Bronchial epithelial cell (primary cell): ENCODE results near the gene SCGB3A2. TPM values are rescaled to one million over a fixed set of nuclear protein-coding genes. Genes with fewer than 3 reads are reported as not detected.
A peak's percentile ranks its signal among the peaks of the same experiment; 100 is the strongest.

Experiments
- DNase-seq: peaks from one replicate; pipeline ENCODE4 v3.0.0-alpha.2; 2010; ENCODE audit warnings: low read depth
- FAIRE-seq: peaks from 2 replicates; lab custom pipeline; 2011; peaks lifted over from hg19 to GRCh38; lab: Jason Lieb, UNC
- H3K27me3 ChIP-seq: 2 replicates; pipeline ENCODE4 v1.5.1; 2011; ENCODE audit warnings: low read length; ENCODE audit not compliant: control insufficient read depth, insufficient read depth
- H3K36me3 ChIP-seq: 2 replicates; pipeline ENCODE4 v1.5.1; 2011; ENCODE audit warnings: low read length; ENCODE audit not compliant: control insufficient read depth, insufficient read depth
- H3K4me3 ChIP-seq: 2 replicates; pipeline ENCODE4 v1.5.1; 2011; ENCODE audit warnings: mild to moderate bottlenecking, low read depth, low read length, control low read depth
- CTCF ChIP-seq: IDR thresholded peaks from 2 replicates; pipeline ENCODE4 v1.5.1; 2011; ENCODE audit warnings: mild to moderate bottlenecking, moderate library complexity, low read length, control low read depth, inconsistent platforms; ENCODE audit not compliant: insufficient read depth, severe bottlenecking
- total RNA-seq: library from RNA; depleted of rRNA; stranded (reverse); fragments of >200 nt; gene quantifications from 2 replicates; pipeline ENCODE4 v1.2.1, GENCODE V29; 2014

The SCGB3A2 gene
- total RNA-seq: not detected in 2 replicates

GRCh38 chr5:147878066-147878759, at the start of gene SCGB3A2:
Gene SCGB3A2 (plus strand): TSS chr5:147878711. CDS start chr5:147878804, 93 bp downstream.
- H3K36me3 ChIP-seq: no peaks in the 10 kb centered on the region
- H3K27me3 ChIP-seq: peaks cover 1% of the 10 kb centered on the region
- TF ChIP-seq CTCF: no peak
- DNase-seq (no peak), FAIRE-seq (no peak)
- no peak within 1 kb of the TSS for H3K4me3 ChIP-seq

GRCh38 chr5:147830035-147830434, 48.5 kb upstream of the SCGB3A2 start:
- no peak for FAIRE-seq

GRCh38 chr5:147831465-147831864, 47.0 kb upstream of the SCGB3A2 start, which contains the start of gene SPINK1:
Gene SPINK1 (minus strand): TSS chr5:147831671. CDS start chr5:147831577, 94 bp downstream.
- Histone ChIP-seq H3K4me3 (no peak within 1 kb of the TSS), H3K27me3 (peaks cover 2% of the 10 kb centered on the region), H3K36me3 (no peaks in the 10 kb centered on the region)
- DNase-seq (no peak), FAIRE-seq (no peak)
- no peak for TF ChIP-seq CTCF

More at GRCh38 chr5:147830035-147830434, 48.5 kb upstream of the SCGB3A2 start:
- DNase-seq: no peak
- no peak for TF ChIP-seq CTCF
- peaks cover 2% of the 10 kb centered on the region for H3K27me3 ChIP-seq
- H3K36me3 ChIP-seq: no peaks in the 10 kb centered on the region
- no peak overlapping the region for H3K4me3 ChIP-seq

GRCh38 chr5:147832541-147832940, 46.0 kb upstream of the SCGB3A2 start:
- DNase-seq (no peak), FAIRE-seq (no peak)
- no peak overlapping the region for H3K4me3 ChIP-seq
- peaks cover 2% of the 10 kb centered on the region for H3K27me3 ChIP-seq
- no peak for TF ChIP-seq CTCF
- H3K36me3 ChIP-seq: no peaks in the 10 kb centered on the region

GRCh38 chr5:147835386-147835798, 43.1 kb upstream of the SCGB3A2 start:
- no peak for TF ChIP-seq CTCF
- Histone ChIP-seq H3K27me3 (no peaks in the 10 kb centered on the region), H3K4me3 (no peak overlapping the region), H3K36me3 (no peaks in the 10 kb centered on the region)
- FAIRE-seq (no peak), DNase-seq (peak; percentile 98)
